ENCODE measurements around the gene TXNRD3.

Gene TXNRD3

DNA sequence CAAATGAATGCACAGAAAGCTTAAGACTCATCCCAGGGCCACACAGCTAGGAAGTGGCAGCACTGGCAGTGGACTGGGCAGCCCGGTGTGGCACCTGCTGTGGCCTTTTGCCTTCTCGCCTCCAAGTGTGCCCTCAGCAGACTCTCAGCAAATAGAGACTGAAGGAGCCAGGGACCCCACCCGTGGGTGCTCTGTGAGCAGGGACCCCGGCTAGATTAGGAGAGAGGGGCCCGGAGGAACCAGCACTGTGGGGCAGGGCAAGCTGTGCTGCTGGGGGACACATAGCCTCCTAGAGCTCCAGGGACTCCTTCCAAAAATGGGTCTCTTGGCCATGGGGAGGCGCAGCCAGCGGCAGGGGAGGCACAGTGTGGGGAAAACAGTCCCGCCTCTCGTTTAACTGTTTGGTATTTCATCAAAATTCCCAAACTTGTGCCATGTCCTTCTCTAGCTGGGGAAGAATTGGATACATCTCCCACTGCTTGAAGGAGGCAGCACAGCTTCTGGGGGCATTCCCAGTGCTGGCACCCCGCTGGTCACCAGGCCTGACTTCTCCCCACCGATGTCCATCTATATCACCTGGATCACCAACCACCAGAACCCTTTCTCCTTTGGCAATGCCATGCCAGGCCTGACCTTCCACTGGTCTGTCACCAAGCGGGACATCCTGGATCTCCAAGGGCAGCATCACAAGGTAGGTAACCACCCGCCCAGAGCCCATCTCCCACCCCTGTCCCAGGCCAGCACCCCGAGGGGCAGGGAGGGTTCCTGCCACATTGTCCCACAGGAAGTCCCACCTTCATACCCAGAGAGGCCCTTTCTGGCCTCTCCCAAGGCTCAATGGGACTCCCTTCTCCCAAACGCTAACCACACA lies 12.0 kb upstream of the TXNRD3 start:
- H3K4me1 ChIP-seq (ENCODE audit: control insufficient read depth, insufficient read depth, low read length) = no peaks in the 10 kb centered on the region
- H3K27ac ChIP-seq (ENCODE audit: low read depth, low read length) = no peak overlapping the region
- no peaks in the 10 kb centered on the region for H3K27me3 ChIP-seq (ENCODE audit: control insufficient read depth, insufficient read depth, low read length)
- H3K4me3 ChIP-seq (ENCODE audit: low read length) = no peak overlapping the region
- H3K36me3 ChIP-seq (ENCODE audit: control insufficient read depth, insufficient read depth, low read length) = no peaks in the 10 kb centered on the region
- no peak overlapping the region for H3K9ac ChIP-seq (ENCODE audit: low read length)

DNA sequence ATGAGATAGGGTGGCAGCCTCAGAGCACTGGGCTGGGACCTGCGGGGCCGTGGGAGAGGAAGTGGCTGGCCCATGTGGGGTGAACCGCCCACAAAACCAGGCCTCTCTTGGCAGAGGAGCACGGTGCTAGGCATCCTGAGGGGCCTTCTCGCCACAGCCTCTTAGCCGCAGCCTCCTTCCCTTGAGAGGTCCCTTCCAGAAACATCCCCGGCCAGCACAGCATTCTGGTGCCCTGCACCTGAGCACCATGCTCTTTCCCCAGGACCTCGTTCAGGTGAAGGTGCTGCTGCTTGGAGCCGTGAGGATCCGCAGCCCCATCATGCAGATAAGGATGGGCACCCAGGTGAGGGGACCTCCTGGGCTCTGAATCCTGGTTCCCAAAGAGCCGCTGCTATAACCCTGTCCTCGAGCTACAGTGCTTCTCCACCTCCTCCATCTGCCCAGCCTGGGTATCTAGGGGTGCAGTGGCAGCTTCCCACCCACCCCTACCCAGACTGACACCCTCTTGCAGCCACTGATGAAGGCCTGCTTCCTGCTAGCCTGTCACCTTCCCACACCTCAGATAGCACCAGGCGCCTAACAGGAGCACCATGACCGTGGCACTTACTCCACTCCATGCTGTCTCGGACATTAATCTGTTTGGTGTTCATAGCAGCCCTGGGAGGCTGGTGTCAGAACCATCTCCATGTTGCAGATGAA lies 11.2 kb upstream of the TXNRD3 start:
- Histone ChIP-seq H3K27ac (ENCODE audit: low read depth, low read length) (no peak overlapping the region), H3K4me1 (ENCODE audit: control insufficient read depth, insufficient read depth, low read length) (no peaks in the 10 kb centered on the region), H3K27me3 (ENCODE audit: control insufficient read depth, insufficient read depth, low read length) (no peaks in the 10 kb centered on the region), H3K9ac (ENCODE audit: low read length) (no peak overlapping the region), H3K4me3 (ENCODE audit: low read length) (no peak overlapping the region), H3K36me3 (ENCODE audit: control insufficient read depth, insufficient read depth, low read length) (no peaks in the 10 kb centered on the region)

DNA sequence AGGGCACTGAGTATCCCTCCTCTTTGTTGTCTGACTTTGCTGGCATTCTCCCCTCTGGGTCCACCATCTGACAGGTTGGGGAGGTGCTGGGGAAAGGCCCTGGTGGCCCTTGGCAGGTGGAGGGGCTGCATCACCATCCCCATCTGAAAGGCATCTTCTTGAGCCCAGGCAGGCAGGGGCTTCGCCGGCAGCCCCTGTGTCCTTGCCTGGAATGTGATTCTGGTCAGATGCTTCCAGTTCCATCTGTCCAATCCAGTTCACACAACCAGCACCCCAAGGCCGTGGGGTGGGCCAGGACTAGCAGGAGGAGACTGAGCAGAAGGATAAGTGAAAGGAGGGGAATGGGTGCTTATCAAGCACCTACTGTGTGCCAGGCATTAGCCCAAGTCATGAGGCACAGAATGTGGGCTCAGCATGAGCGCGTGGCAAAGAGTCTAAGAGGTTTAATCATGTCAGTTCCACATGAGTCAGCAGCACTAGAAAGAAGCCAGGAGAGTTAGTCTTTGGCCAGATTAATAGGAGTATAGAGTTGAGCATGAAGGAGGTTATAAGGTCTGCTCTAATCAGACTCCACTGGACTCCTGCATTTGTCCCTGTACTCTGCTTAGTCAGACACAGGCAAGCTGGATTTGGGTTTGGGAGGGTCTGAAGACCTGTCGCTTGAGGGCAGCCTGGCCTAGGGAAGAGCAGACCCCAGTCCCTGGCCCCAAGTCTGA lies 10.5 kb upstream of the TXNRD3 start:
- no peak overlapping the region for H3K4me3 ChIP-seq (ENCODE audit: low read length)
- H3K36me3 ChIP-seq (ENCODE audit: control insufficient read depth, insufficient read depth, low read length) = no peaks in the 10 kb centered on the region
- no peaks in the 10 kb centered on the region for H3K27me3 ChIP-seq (ENCODE audit: control insufficient read depth, insufficient read depth, low read length)
- no peak overlapping the region for H3K9ac ChIP-seq (ENCODE audit: low read length)
- H3K27ac ChIP-seq (ENCODE audit: low read depth, low read length) = no peak overlapping the region
- H3K4me1 ChIP-seq (ENCODE audit: control insufficient read depth, insufficient read depth, low read length) = no peaks in the 10 kb centered on the region

DNA sequence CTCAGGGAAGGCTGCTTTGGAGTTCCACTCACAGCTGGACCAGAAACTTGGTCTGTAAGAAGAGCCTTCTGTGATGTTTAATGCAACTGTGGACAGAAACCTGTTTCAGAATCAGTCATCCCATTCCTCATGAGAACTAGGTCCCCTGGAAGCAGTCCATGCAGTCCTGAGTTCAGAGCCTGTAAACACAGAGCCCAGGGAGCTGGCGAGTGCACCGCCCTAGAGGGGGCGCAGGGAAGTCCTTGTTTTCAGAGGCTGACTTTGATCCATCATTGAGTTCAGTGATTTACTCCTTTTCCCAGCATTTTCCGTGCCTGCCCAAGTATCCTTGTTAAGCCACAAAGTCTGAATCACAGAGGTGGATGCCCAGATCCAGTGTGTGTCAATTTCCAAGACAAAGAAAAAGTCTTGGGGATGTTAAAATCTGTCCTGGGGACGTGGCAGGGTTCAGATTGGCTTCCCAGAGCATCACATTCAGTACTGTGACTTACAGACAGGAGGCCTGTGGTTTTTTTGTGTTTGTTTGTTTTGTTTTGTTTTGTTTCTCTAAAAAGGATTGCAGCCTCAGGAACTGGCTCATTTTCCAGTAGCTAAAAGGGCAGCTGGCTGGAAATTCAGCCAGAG lies 9.8 kb upstream of the TXNRD3 start:
- Histone ChIP-seq H3K4me3 (ENCODE audit: low read length) (no peak overlapping the region), H3K36me3 (ENCODE audit: control insufficient read depth, insufficient read depth, low read length) (no peaks in the 10 kb centered on the region), H3K27ac (ENCODE audit: low read depth, low read length) (no peak overlapping the region), H3K27me3 (ENCODE audit: control insufficient read depth, insufficient read depth, low read length) (no peaks in the 10 kb centered on the region), H3K4me1 (ENCODE audit: control insufficient read depth, insufficient read depth, low read length) (no peaks in the 10 kb centered on the region), H3K9ac (ENCODE audit: low read length) (no peak overlapping the region)

DNA sequence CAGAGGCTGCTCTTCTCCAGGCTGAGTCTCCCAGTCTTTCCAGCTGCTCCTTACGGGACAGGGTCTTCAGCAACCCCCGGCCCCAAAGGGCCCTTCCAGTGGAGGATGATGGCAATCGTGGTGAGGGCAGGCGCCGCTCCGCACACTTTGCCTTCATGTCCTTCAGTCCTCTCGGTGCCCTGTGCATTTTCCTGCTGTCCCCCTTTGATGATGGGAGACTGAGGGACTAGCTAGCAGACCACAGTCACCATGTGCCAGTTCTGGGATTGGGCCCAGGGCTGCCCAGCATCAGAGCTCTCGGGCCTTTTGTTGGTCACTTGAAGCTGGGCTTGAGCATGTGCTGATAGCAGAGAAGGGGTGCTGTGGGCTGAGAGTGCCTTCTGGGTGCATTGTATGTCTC lies 8.8 kb upstream of the TXNRD3 start:
- Histone ChIP-seq H3K36me3 (ENCODE audit: control insufficient read depth, insufficient read depth, low read length) (no peaks in the 10 kb centered on the region), H3K4me3 (ENCODE audit: low read length) (no peak overlapping the region), H3K4me1 (ENCODE audit: control insufficient read depth, insufficient read depth, low read length) (no peaks in the 10 kb centered on the region), H3K9ac (ENCODE audit: low read length) (no peak overlapping the region), H3K27me3 (ENCODE audit: control insufficient read depth, insufficient read depth, low read length) (no peaks in the 10 kb centered on the region), H3K27ac (ENCODE audit: low read depth, low read length) (no peak overlapping the region)

DNA sequence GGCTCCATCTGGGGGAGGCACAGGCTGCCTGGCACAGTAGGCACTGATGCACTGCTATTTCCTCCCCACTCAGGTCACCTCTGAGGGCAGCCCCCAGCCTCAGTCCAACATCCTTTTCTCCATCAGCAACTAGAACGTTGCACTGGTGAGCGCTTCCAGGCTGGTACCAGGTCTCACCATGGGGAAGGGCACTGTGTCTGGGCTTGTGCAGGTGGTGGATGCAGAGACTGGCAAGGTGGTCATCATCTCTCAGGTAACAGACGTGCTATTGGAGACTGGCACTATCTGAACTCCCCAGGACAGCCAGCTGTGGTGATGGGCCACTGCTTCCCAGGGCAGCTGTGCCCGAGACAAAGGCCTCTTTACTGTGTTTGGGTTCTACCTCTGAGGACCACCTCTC lies 8.3 kb upstream of the TXNRD3 start:
- no peak overlapping the region for H3K4me3 ChIP-seq (ENCODE audit: low read length)
- no peaks in the 10 kb centered on the region for H3K4me1 ChIP-seq (ENCODE audit: control insufficient read depth, insufficient read depth, low read length)
- no peaks in the 10 kb centered on the region for H3K27me3 ChIP-seq (ENCODE audit: control insufficient read depth, insufficient read depth, low read length)
- no peak overlapping the region for H3K9ac ChIP-seq (ENCODE audit: low read length)
- no peak overlapping the region for H3K27ac ChIP-seq (ENCODE audit: low read depth, low read length)
- no peaks in the 10 kb centered on the region for H3K36me3 ChIP-seq (ENCODE audit: control insufficient read depth, insufficient read depth, low read length)

DNA sequence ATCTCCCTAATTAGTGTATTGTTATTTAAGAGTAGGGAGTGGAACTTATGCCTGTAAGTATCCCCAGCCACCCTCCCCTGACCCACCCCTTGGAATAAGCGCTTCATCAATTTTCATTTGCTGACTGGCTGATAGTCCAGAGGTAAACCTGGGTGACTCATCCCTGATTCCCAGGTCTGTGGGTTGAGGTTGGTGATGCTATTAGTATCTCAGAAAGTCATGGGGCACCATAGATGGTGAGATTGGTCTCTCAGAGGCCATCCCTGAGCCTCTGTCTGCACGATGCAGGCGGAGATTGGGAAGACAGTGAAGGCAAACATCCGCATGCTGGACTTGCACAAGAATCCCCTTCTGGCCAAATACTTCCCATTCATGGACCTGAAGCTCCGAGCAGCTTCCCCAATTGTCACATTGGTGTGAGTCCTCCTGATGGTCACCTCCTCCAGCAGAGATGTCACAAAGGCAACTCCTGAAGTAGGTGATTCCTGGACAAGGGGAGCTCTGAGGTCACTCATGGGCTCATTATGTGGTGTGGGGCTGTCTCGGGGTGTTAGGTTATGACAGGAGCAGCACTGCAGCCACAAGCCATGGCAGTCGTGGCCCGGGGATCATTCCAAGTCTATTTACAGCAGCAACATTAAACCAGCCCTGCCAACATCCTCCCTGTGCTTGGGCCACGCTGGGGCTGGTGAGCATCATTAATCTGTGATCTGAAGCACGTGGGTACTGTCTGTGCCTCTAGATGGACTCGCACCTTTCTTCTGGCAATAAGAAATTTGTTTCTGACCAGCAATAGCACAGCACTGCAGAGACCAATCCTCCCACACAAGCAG lies 6.8 kb upstream of the TXNRD3 start:
- Histone ChIP-seq H3K27me3 (ENCODE audit: control insufficient read depth, insufficient read depth, low read length) (no peaks in the 10 kb centered on the region), H3K4me3 (ENCODE audit: low read length) (no peak overlapping the region), H3K4me1 (ENCODE audit: control insufficient read depth, insufficient read depth, low read length) (no peaks in the 10 kb centered on the region), H3K9ac (ENCODE audit: low read length) (no peak overlapping the region), H3K27ac (ENCODE audit: low read depth, low read length) (no peak overlapping the region), H3K36me3 (ENCODE audit: control insufficient read depth, insufficient read depth, low read length) (no peaks in the 10 kb centered on the region)

DNA sequence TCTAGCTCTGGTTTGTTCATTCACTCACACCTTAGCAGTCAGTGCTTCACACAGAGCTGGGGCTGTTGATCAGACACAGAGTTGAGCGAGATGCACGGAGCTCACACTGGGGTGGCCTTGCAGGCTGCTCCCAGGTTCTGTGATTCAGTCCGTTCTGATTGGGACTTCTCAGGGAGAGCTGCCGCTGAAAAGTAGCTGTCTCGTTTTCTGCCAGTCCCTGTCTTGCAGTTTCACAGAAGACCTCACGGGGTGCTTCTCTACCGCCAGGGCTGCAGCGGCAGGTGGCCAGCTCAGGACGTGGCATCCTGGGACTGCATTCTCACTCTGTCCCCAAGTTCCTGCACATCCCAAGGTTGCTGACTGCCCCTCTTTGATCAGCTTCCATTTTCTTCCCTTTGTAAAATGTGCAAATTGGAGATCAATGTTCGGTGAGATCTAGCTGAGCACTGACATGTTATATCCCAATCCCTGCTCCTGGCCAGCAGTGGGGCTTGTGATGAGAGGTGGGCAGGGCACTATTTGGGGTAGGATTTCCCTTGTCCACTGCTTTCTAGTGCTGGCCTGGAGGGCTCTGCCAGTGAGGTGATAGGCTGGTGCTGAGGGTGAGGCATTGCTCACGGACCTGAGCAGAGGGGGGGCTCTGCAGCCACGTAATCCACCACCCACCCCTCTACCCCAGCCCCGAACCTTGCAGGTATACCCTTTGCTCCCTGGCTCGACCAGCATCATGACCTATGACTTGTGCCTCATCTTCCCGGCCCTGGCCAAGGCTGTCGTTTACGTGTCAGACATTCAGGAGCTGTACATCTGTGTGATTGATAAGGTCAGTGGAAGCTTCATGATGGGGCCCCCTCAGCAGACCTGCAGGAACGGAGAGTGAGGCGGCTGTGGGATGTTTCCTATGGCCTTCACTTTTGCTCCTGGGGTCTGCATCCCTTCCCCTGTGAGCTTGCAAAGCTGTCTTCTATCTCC lies 5.3 kb upstream of the TXNRD3 start:
- Histone ChIP-seq H3K27ac (ENCODE audit: low read depth, low read length) (no peak overlapping the region), H3K4me3 (ENCODE audit: low read length) (no peak overlapping the region), H3K4me1 (ENCODE audit: control insufficient read depth, insufficient read depth, low read length) (no peaks in the 10 kb centered on the region), H3K9ac (ENCODE audit: low read length) (no peak overlapping the region), H3K36me3 (ENCODE audit: control insufficient read depth, insufficient read depth, low read length) (no peaks in the 10 kb centered on the region), H3K27me3 (ENCODE audit: control insufficient read depth, insufficient read depth, low read length) (no peaks in the 10 kb centered on the region)

DNA sequence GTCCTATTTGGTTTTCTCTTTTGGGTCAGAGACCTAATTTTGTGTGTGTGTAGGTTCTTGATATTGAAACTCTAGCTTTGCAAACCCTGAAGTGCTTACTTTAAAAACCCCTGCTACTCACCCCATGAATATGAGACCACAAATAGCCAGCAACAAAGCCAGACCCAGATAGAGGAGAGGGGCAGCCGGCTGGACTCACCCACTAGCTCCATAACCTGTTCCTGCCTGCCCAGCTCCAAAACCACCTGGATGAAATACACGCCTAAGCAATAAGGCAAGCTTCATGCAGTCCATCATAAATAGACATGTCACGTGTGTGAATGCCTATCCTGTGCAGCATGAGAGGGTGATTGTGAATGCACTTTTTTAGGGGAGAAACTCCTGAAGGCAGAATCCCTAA lies 3.7 kb upstream of the TXNRD3 start:
- no peak overlapping the region for H3K4me3 ChIP-seq (ENCODE audit: low read length)
- H3K9ac ChIP-seq (ENCODE audit: low read length) = no peak overlapping the region
- no peaks in the 10 kb centered on the region for H3K27me3 ChIP-seq (ENCODE audit: control insufficient read depth, insufficient read depth, low read length)
- H3K4me1 ChIP-seq (ENCODE audit: control insufficient read depth, insufficient read depth, low read length) = no peaks in the 10 kb centered on the region
- no peak overlapping the region for H3K27ac ChIP-seq (ENCODE audit: low read depth, low read length)
- H3K36me3 ChIP-seq (ENCODE audit: control insufficient read depth, insufficient read depth, low read length) = no peaks in the 10 kb centered on the region

DNA sequence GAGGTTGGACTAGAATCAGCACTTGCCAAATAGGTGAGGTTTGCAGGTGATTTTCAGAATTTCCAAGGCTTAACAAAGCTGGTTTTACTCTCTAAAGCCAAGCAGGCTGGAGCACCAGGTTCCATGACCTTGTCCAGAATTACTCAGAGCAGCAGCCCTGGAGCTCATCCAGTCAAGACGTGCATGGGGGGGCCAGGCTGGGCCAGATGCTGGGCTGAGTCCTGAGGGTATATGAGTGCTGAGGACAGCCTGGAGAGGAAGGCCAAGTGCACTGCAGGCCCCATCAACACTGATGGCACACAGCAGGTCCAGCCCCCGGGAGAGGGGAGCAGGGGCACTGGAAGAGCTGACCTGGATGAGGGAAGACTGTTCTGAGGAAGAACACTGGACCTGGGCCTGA lies 3.0 kb upstream of the TXNRD3 start:
- Histone ChIP-seq H3K4me1 (ENCODE audit: control insufficient read depth, insufficient read depth, low read length) (no peaks in the 10 kb centered on the region), H3K36me3 (ENCODE audit: control insufficient read depth, insufficient read depth, low read length) (no peaks in the 10 kb centered on the region), H3K9ac (ENCODE audit: low read length) (no peak overlapping the region), H3K27me3 (ENCODE audit: control insufficient read depth, insufficient read depth, low read length) (no peaks in the 10 kb centered on the region), H3K27ac (ENCODE audit: low read depth, low read length) (no peak overlapping the region), H3K4me3 (ENCODE audit: low read length) (no peak overlapping the region)

Measured in rectal smooth muscle tissue (tissue), 1 donor.